HL-60/S4 (cell line): ENCODE measurements around the gene PARG.
"Not testable (repeated sequence)": the region's sequence is repeated elsewhere in the genome, so short reads cannot be mapped to it uniquely, and the experiment has no call there.

ENCODE experiments used
- in situ Hi-C: fragments of 300-500 bp; cut with MboI; formaldehyde crosslinking; loops from 2 replicates; pipeline ENCODE4 v1.14.3; 2022; ENCODE audit warnings: low sequenced_read_pairs

PARG gene

GRCh38 chr10:49903829-49904228 is 38.0 kb downstream of the PARG start:
- in situ Hi-C loops = not testable (repeated sequence)

GRCh38 chr10:49900406-49900805 is 41.4 kb downstream of the PARG start:
- in situ Hi-C loops = not testable (repeated sequence)

- in situ Hi-C loops = not testable (repeated sequence)
These were observed 41.8 kb downstream of the PARG start for GRCh38 chr10:49899999-49900398.

- in situ Hi-C loops = not testable (repeated sequence)
These were observed 51.8 kb downstream of the PARG start for GRCh38 chr10:49890025-49890424.

GRCh38 chr10:49884739-49885331 is 57.0 kb downstream of the PARG start:
- in situ Hi-C loops = not testable (repeated sequence)

GRCh38 chr10:49883852-49884251 is 58.0 kb downstream of the PARG start:
- in situ Hi-C loops = not testable (repeated sequence)

GRCh38 chr10:49882327-49882726 is 59.5 kb downstream of the PARG start:
- in situ Hi-C loops = not testable (repeated sequence)

- in situ Hi-C loops = not testable (repeated sequence)
These were observed 69.1 kb downstream of the PARG start for GRCh38 chr10:49872740-49873139.

- in situ Hi-C loops = not testable (repeated sequence)
These were observed 70.4 kb downstream of the PARG start for GRCh38 chr10:49871462-49871861.

- in situ Hi-C loops = not testable (repeated sequence)
These were observed 81.9 kb downstream of the PARG start for GRCh38 chr10:49859933-49860332.

- in situ Hi-C loops = not testable (repeated sequence)
These were observed 83.0 kb downstream of the PARG start for GRCh38 chr10:49858697-49859382.

- in situ Hi-C loops = not testable (repeated sequence)
These were observed 92.3 kb downstream of the PARG start for GRCh38 chr10:49849520-49849919.

- in situ Hi-C loops = no loop called here
These were observed 96.8 kb downstream of the PARG start for GRCh38 chr10:49844775-49845595.

- in situ Hi-C loops = not testable (repeated sequence)
These were observed 99.5 kb downstream of the PARG start for GRCh38 chr10:49842333-49842628.

GRCh38 chr10:49841615-49842332 is 100.1 kb downstream of the PARG start:
- in situ Hi-C loops = no loop called here

GRCh38 chr10:49837685-49838084 is 104.1 kb downstream of the PARG start:
- in situ Hi-C loops = no loop called here

- in situ Hi-C loops = no loop called here
These were observed 104.8 kb downstream of the PARG start for GRCh38 chr10:49837051-49837478.

- in situ Hi-C loops = no loop called here
These were observed 106.9 kb downstream of the PARG start for GRCh38 chr10:49834976-49835375.

- in situ Hi-C loops = no loop called here
These were observed 107.6 kb downstream of the PARG start for GRCh38 chr10:49834201-49834600.

- in situ Hi-C loops = no loop called here
These were observed 108.7 kb downstream of the PARG start for GRCh38 chr10:49833168-49833567.

GRCh38 chr10:49831352-49832035 is 110.3 kb downstream of the PARG start:
- in situ Hi-C loops = no loop called here
